Neural cell (in vitro differentiated cells): Measurements from ENCODE around the gene RYR2. TPM values are rescaled to one million over a fixed set of nuclear protein-coding genes. Genes with fewer than 3 reads are reported as not detected.

Experiments
- H2AFZ ChIP-seq: fragments of 200-600, 300-800 bp; sonication (generic), shearing (Covaris generic); 2 replicates; pipeline ENCODE4 v1.6.0; 2014; ENCODE audit warnings: low read depth, mild to moderate bottlenecking, antibody characterized with exemption, low read length, moderate library complexity
- H3F3A ChIP-seq: fragments of 200-600 bp; shearing (Covaris generic); 2 replicates; pipeline ENCODE4 v1.6.1; 2016; ENCODE audit warnings: mild to moderate bottlenecking, moderate library complexity, mixed read lengths, antibody characterized with exemption, low read length; ENCODE audit not compliant: insufficient read depth, poor library complexity, severe bottlenecking
- H3K27ac ChIP-seq: fragments of 200-600, 300-800 bp; sonication (generic), shearing (Covaris generic); 2 replicates; pipeline ENCODE4 v1.5.1; 2014; ENCODE audit warnings: mild to moderate bottlenecking, low read length, moderate library complexity
- H3K27me3 ChIP-seq: fragments of 300-800, 200-600 bp; sonication (generic), shearing (Covaris generic); 2 replicates; pipeline ENCODE4 v1.6.0; 2014; ENCODE audit warnings: mild to moderate bottlenecking, low read depth, low read length, moderate library complexity; ENCODE audit not compliant: insufficient read depth
- H3K36me3 ChIP-seq: fragments of 300-800, 200-600 bp; sonication (generic), shearing (Covaris generic); 2 replicates; pipeline ENCODE4 v1.5.1; 2014; ENCODE audit warnings: mild to moderate bottlenecking, antibody characterized with exemption, low read length, moderate library complexity; ENCODE audit not compliant: insufficient read depth
- H3K4me2 ChIP-seq: fragments of 300-800, 200-600 bp; sonication (generic), shearing (Covaris generic); 2 replicates; pipeline ENCODE4 v1.6.0; 2014; ENCODE audit warnings: mild to moderate bottlenecking, low read length
- H3K4me3 ChIP-seq: fragments of 300-800, 200-600 bp; sonication (generic), shearing (Covaris generic); 2 replicates; pipeline ENCODE4 v1.5.1; 2014; ENCODE audit warnings: mild to moderate bottlenecking, low read length, moderate library complexity
- H3K79me2 ChIP-seq: fragments of 200-600 bp; shearing (Covaris generic); replicated peaks from 2 replicates; pipeline ENCODE4 v1.6.0; 2014; ENCODE audit warnings: mild to moderate bottlenecking, low read length, moderate library complexity; ENCODE audit not compliant: insufficient read depth
- H3K9ac ChIP-seq: fragments of 300-800, 200-600 bp; sonication (generic), shearing (Covaris generic); 2 replicates; pipeline ENCODE4 v1.6.1; 2016; ENCODE audit warnings: mild to moderate bottlenecking, low read length, mixed read lengths
- H3K9me2 ChIP-seq: fragments of 200-600 bp; shearing (Covaris generic); 2 replicates; pipeline ENCODE4 v1.6.1; 2016; ENCODE audit warnings: mild to moderate bottlenecking, low read length, mixed read lengths; ENCODE audit not compliant: insufficient read depth
- H3K9me3 ChIP-seq: fragments of 200-600, 300-800 bp; sonication (generic), shearing (Covaris generic); 2 replicates; pipeline ENCODE4 v1.6.1; 2016; ENCODE audit warnings: mild to moderate bottlenecking, mixed run types, low read length, moderate library complexity, mixed read lengths
- H4K20me1 ChIP-seq: fragments of 200-600 bp; shearing (Covaris generic); 2 replicates; pipeline ENCODE4 v1.6.1; 2016; ENCODE audit warnings: mild to moderate bottlenecking, mixed run types; ENCODE audit not compliant: insufficient read depth
- CTCF ChIP-seq: fragments of 450-650 bp; IDR thresholded peaks from 2 replicates; pipeline ENCODE4 v1.5.1; 2014; ENCODE audit warnings: antibody characterized with exemption, mild to moderate bottlenecking, moderate library complexity; ENCODE audit not compliant: poor library complexity, severe bottlenecking
- EP300 ChIP-seq: fragments of 450-650 bp; conservative IDR thresholded peaks from 2 replicates; pipeline ENCODE4 v1.6.1; 2014; ENCODE audit warnings: antibody characterized with exemption, mild to moderate bottlenecking, moderate library complexity; ENCODE audit not compliant: poor library complexity, severe bottlenecking
- EZH2 ChIP-seq: fragments of 200-600, 300-800 bp; shearing (Covaris generic), sonication (generic); IDR thresholded peaks from 2 replicates; pipeline ENCODE4 v1.6.1; 2014; ENCODE audit warnings: antibody characterized with exemption, low read length, borderline replicate concordance, mild to moderate bottlenecking; ENCODE audit not compliant: insufficient read depth, poor library complexity, severe bottlenecking
- MXI1 ChIP-seq: fragments of 450-650 bp; conservative IDR thresholded peaks from 2 replicates; pipeline ENCODE4 v1.6.1; 2014; ENCODE audit warnings: antibody characterized with exemption, mild to moderate bottlenecking; ENCODE audit not compliant: poor library complexity, severe bottlenecking
- POLR2AphosphoS5 ChIP-seq: IDR thresholded peaks from 2 replicates; pipeline ENCODE4 v1.6.1; 2012
- RAD21 ChIP-seq: fragments of 450-650 bp; conservative IDR thresholded peaks from 2 replicates; pipeline ENCODE4 v1.6.1; 2014; ENCODE audit warnings: antibody characterized with exemption, mild to moderate bottlenecking, moderate library complexity
- TAF1 ChIP-seq: IDR thresholded peaks from 2 replicates; pipeline ENCODE4 v1.6.1; 2012; ENCODE audit warnings: low read depth
- polyA plus RNA-seq: library from polyadenylated mRNA; depleted of rRNA; stranded (reverse); fragments of >200 nt; gene quantifications from 2 replicates; pipeline ENCODE4 v1.2.3, GENCODE V29; 2014
- TF ChIP-seq, protein P1 (sequence below): IDR thresholded peaks from 2 replicates; pipeline ENCODE4 v1.6.1; 2012; ENCODE audit warnings: borderline replicate concordance

Gene RYR2
- polyA plus RNA-seq, 1 donor from 2014 or later, result 3.8 TPM

DNA sequence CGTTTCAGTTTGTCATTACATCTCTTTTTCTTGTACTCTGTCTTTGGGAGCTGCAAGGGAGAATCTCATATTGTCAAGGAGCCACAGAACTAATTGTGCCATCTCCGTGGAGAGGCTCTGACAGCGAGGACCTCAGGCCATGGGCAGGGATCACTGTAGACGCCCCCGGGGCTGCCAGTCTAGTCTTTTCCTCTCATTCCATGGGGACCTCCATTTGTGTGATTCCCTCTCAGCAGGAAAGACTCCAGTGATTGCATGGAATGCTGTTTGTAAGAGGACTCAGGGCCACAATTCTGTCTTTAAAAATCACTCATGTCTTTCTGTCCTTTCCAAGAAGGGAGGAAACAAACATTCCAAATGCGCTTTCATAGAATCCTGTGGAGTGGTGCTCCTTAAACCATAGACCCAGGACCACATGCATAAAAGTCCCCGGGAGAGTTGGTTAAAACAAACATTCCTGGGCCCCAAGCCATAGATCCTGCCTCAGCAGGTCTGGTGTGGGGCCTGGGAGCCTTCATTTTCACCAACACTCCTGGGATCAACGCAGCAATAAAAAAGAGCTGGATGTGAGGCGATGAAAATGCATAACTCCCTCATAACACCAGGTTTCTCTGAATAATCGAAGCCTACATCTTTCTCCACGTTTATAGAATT lies 744.2 kb downstream of the RYR2 start:
- H3K9me2 ChIP-seq, result no peaks in the 10 kb centered on the region
- TF ChIP-seq CTCF (no peak), RAD21 (no peak), EZH2 (no peak), MXI1 (no peak), POLR2AphosphoS5 (no peak)
- TF ChIP-seq, protein P1, sequence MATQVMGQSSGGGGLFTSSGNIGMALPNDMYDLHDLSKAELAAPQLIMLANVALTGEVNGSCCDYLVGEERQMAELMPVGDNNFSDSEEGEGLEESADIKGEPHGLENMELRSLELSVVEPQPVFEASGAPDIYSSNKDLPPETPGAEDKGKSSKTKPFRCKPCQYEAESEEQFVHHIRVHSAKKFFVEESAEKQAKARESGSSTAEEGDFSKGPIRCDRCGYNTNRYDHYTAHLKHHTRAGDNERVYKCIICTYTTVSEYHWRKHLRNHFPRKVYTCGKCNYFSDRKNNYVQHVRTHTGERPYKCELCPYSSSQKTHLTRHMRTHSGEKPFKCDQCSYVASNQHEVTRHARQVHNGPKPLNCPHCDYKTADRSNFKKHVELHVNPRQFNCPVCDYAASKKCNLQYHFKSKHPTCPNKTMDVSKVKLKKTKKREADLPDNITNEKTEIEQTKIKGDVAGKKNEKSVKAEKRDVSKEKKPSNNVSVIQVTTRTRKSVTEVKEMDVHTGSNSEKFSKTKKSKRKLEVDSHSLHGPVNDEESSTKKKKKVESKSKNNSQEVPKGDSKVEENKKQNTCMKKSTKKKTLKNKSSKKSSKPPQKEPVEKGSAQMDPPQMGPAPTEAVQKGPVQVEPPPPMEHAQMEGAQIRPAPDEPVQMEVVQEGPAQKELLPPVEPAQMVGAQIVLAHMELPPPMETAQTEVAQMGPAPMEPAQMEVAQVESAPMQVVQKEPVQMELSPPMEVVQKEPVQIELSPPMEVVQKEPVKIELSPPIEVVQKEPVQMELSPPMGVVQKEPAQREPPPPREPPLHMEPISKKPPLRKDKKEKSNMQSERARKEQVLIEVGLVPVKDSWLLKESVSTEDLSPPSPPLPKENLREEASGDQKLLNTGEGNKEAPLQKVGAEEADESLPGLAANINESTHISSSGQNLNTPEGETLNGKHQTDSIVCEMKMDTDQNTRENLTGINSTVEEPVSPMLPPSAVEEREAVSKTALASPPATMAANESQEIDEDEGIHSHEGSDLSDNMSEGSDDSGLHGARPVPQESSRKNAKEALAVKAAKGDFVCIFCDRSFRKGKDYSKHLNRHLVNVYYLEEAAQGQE, result no peak
- H3F3A ChIP-seq, result no peaks in the 10 kb centered on the region
- no peaks in the 10 kb centered on the region for H3K9me3 ChIP-seq
- H3K36me3 ChIP-seq, result no peaks in the 10 kb centered on the region
- H2AFZ ChIP-seq, result no peak overlapping the region
- H3K9ac ChIP-seq, result no peak overlapping the region
- H3K79me2 ChIP-seq, result no peaks in the 10 kb centered on the region
- H3K4me3 ChIP-seq, result no peak overlapping the region
- no peaks in the 10 kb centered on the region for H4K20me1 ChIP-seq
- no peak overlapping the region for H3K4me2 ChIP-seq
- H3K27ac ChIP-seq, result no peak overlapping the region
- H3K27me3 ChIP-seq, result no peaks in the 10 kb centered on the region

GRCh38 chr1:237788069-237788468 lies 746.1 kb downstream of the RYR2 start:
- Histone ChIP-seq H4K20me1 (no peaks in the 10 kb centered on the region), H3K9ac (no peak overlapping the region), H3K79me2 (no peaks in the 10 kb centered on the region), H3K4me3 (no peak overlapping the region), H3K36me3 (no peaks in the 10 kb centered on the region), H3K9me2 (no peaks in the 10 kb centered on the region), H3K27ac (no peak overlapping the region), H3K27me3 (no peaks in the 10 kb centered on the region), H3K9me3 (no peaks in the 10 kb centered on the region), H3K4me2 (no peak overlapping the region), H3F3A (no peaks in the 10 kb centered on the region), H2AFZ (no peak overlapping the region)
- TF ChIP-seq RAD21 (no peak), TAF1 (no peak), POLR2AphosphoS5 (no peak), MXI1 (no peak)

GRCh38 chr1:237789619-237790018 lies 747.6 kb downstream of the RYR2 start:
- Histone ChIP-seq H3K79me2 (no peaks in the 10 kb centered on the region), H3K4me3 (no peak overlapping the region), H4K20me1 (no peaks in the 10 kb centered on the region), H2AFZ (no peak overlapping the region), H3K27ac (no peak overlapping the region), H3K36me3 (no peaks in the 10 kb centered on the region), H3K4me2 (no peak overlapping the region), H3K9ac (no peak overlapping the region), H3K9me2 (no peaks in the 10 kb centered on the region), H3F3A (no peaks in the 10 kb centered on the region), H3K9me3 (no peaks in the 10 kb centered on the region), H3K27me3 (no peaks in the 10 kb centered on the region)
- no peak for TF ChIP-seq EZH2
- no peak for TF ChIP-seq POLR2AphosphoS5
- no peak for TF ChIP-seq EP300
